Measurements from ENCODE around the gene RHOV. TPM values are rescaled to one million over a fixed set of nuclear protein-coding genes. Genes with fewer than 3 reads are reported as not detected.

Gene RHOV
- total RNA-seq, 1 experiment from 2014 or later: 6.0 TPM

DNA sequence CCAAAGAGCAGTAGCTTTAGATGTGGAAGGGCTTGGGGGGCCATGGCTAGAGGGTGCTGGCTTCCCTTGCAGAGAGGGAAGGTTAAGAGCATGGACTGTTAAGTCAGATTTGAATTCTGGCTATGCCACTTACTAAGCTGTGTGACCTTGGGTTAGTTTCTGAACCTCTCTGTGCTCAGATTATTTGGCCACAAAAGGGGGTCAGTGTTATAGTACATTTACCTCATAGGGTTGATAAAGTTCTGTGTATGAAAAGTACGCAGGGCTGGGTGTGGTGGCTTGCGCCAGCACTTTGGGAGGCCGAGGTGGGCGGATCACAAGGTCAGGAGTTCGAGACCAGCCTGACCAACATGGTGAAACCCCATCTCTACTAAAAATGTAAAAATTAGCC, 27.0 kb upstream of the RHOV start:
- H2AFZ ChIP-seq (ENCODE audit: low read depth, low read length, poor library complexity, severe bottlenecking): no peak overlapping the region
- TF ChIP-seq ZNF274 (IDR thresholded peaks at IDR 0.05; ENCODE audit: low read depth, low read length) (no peak), SRF (IDR thresholded peaks at IDR 0.05; ENCODE audit: low read depth) (no peak), CTCF (IDR thresholded peaks at IDR 0.05 in 2 of 3, conservative IDR thresholded peaks at IDR 0.05 in 1 of 3; ENCODE audit: borderline replicate concordance in 1 of 3, insufficient read depth in 1 of 3, low read depth in 2 of 3, low read length in 2 of 3) (no peak), SIN3A (IDR thresholded peaks at IDR 0.05; ENCODE audit: low read depth) (no peak)
- TF ChIP-seq, protein P1, sequence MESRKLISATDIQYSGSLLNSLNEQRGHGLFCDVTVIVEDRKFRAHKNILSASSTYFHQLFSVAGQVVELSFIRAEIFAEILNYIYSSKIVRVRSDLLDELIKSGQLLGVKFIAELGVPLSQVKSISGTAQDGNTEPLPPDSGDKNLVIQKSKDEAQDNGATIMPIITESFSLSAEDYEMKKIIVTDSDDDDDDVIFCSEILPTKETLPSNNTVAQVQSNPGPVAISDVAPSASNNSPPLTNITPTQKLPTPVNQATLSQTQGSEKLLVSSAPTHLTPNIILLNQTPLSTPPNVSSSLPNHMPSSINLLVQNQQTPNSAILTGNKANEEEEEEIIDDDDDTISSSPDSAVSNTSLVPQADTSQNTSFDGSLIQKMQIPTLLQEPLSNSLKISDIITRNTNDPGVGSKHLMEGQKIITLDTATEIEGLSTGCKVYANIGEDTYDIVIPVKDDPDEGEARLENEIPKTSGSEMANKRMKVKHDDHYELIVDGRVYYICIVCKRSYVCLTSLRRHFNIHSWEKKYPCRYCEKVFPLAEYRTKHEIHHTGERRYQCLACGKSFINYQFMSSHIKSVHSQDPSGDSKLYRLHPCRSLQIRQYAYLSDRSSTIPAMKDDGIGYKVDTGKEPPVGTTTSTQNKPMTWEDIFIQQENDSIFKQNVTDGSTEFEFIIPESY (IDR thresholded peaks at IDR 0.05; ENCODE audit: extremely low read depth, insufficient replicate concordance, low read length): no peak
- no TSS peak for BruUV-seq (replicated peaks)
- ChIA-PET RAD21 (ENCODE audit: low non-redundant PET in 1 of 2, low total read pairs in 2 of 2, uncharacterized antibody in 2 of 2, unreplicated experiment in 2 of 2) (no interaction called here), POLR2A (no interaction called here), CTCF (no interaction called here)
- no peaks in the 10 kb centered on the region for H4K20me1 ChIP-seq (ENCODE audit: insufficient read depth)
- H3K27ac ChIP-seq (ENCODE audit: low read depth, low read length): no peak overlapping the region
- H3K9me3 ChIP-seq (ENCODE audit: control insufficient read depth in 1 of 2, insufficient read depth in 1 of 2, low read depth in 1 of 2, low read length in 2 of 2): no peaks in the 10 kb centered on the region
- no peak overlapping the region for H3K4me3 ChIP-seq (replicated peaks in 1 of 2; ENCODE audit: low read depth in 1 of 2, low read length in 2 of 2)
- H3K9me2 ChIP-seq (ENCODE audit: insufficient read depth): no peaks in the 10 kb centered on the region
- H3K27me3 ChIP-seq (ENCODE audit: insufficient read depth, low read length): no peaks in the 10 kb centered on the region
- intact Hi-C loops (cut with micrococcal nuclease): no loop called here
- no peak overlapping the region for H3K4me2 ChIP-seq (ENCODE audit: low read length)
- H3K9ac ChIP-seq (ENCODE audit: low read length): no peak overlapping the region
- ATAC-seq (no peak), DNase-seq (ENCODE audit: low read depth, low spot score) (no peak)
- peaks cover 15 to 21% of the 10 kb centered on the region in 2 experiments for H3K4me1 ChIP-seq (ENCODE audit: control insufficient read depth in 1 of 2, insufficient read depth in 2 of 2, low read length in 2 of 2)
- peaks cover 4% of the 10 kb centered on the region for H3K79me2 ChIP-seq (ENCODE audit: insufficient read depth, low read length)
- peaks cover 14% of the 10 kb centered on the region in 2 experiments; a peak in 3 of 4 replicates for H3K36me3 ChIP-seq (ENCODE audit: control insufficient read depth in 1 of 2, insufficient read depth in 2 of 2, low read length in 2 of 2)
